B cell (primary cell): ENCODE results near the gene KISS1R.

Source experiments
- CTCF ChIP-seq: fragments of 200-600 bp; IDR thresholded peaks from one replicate; pipeline ENCODE4 v1.8.0; 2022; ENCODE audit warnings: antibody characterized with exemption, mild to moderate bottlenecking
- EZH2 ChIP-seq: IDR thresholded peaks from 2 replicates; pipeline ENCODE4 v1.6.1; 2012; ENCODE audit warnings: borderline replicate concordance, low read depth, mild to moderate bottlenecking, moderate library complexity, low read length; ENCODE audit not compliant: insufficient read depth, poor library complexity, severe bottlenecking

- TF ChIP-seq CTCF (no peak), EZH2 (no peak)
Observed at GRCh38 chr19:960601-960938, 43.4 kb downstream of the KISS1R start.
